Esophagus muscularis mucosa (tissue), 4 donors: Measurements from ENCODE around the gene CHFR.

Experiments
- CTCF ChIP-seq, 3 experiments: fragments of 200-600 bp in 2 of 3; fragments of 450-650 bp in 1 of 3; sonication (generic) in 2 of 3; IDR thresholded peaks; one replicate each; pipeline ENCODE4 v1.5.1; 2017 to 2019; ENCODE audit warnings: antibody characterized with exemption in 3 of 3, mild to moderate bottlenecking in 2 of 3, moderate library complexity in 1 of 3
- EP300 ChIP-seq: sonication (generic); formaldehyde crosslinking; IDR thresholded peaks from one replicate; pipeline ENCODE4 v1.6.1; 2017; ENCODE audit warnings: antibody characterized with exemption
- POLR2A ChIP-seq: fragments of 450-650 bp; IDR thresholded peaks from one replicate; pipeline ENCODE4 v1.6.1; 2017; ENCODE audit warnings: antibody characterized with exemption, moderate library complexity, mild to moderate bottlenecking, low read depth
- POLR2AphosphoS5 ChIP-seq, 2 donors: sonication (generic); formaldehyde crosslinking; IDR thresholded peaks; one replicate each; pipeline ENCODE4 v1.6.1; 2017; ENCODE audit warnings: antibody characterized with exemption in 2 of 2

- no peak for TF ChIP-seq CTCF (IDR thresholded peaks at IDR 0.05)
- no peak for TF ChIP-seq POLR2AphosphoS5 (IDR thresholded peaks at IDR 0.05)
- no peak for TF ChIP-seq POLR2A
- TF ChIP-seq EP300 = no peak
These were observed 13.2 kb downstream of the CHFR start for GRCh38 chr12:132874175-132874574.
